A673 (cell line): ENCODE measurements around the gene GAGE2A.
"Not testable (repeated sequence)": the region's sequence is repeated elsewhere in the genome, so short reads cannot be mapped to it uniquely, and the experiment has no call there.

ENCODE experiments used
- CTCF ChIP-seq: fragments of 300-800, 200-600 bp; sonication (generic); conservative IDR thresholded peaks from 2 replicates; pipeline ENCODE4 v1.5.1; 2017; ENCODE audit warnings: low read depth, mild to moderate bottlenecking, antibody characterized with exemption, low read length, moderate library complexity, mixed read lengths
- EZH2 ChIP-seq: fragments of 200-600 bp; sonication (generic); IDR thresholded peaks from 2 replicates; pipeline ENCODE4 v1.6.1; 2017; ENCODE audit warnings: borderline replicate concordance, low read depth, mild to moderate bottlenecking, mixed read lengths, antibody characterized with exemption, low read length; ENCODE audit not compliant: poor library complexity, severe bottlenecking

GRCh38 chrX:49541433-49541832 is 47.9 kb upstream of the GAGE2A start, which contains the start of gene GAGE12D:
- not testable (repeated sequence) for TF ChIP-seq CTCF, EZH2
